GM10847 (cell line): ENCODE measurements around the gene RABGAP1.

ENCODE experiments used
- POLR2A ChIP-seq: IDR thresholded peaks from 2 replicates; pipeline ENCODE4 v1.6.1; 2011; ENCODE audit not compliant: insufficient read length; ENCODE audit errors: extremely low read depth

RABGAP1 gene

GRCh38 chr9:122936464-122936863, 4.4 kb upstream of the RABGAP1 start:
- TF ChIP-seq POLR2A, result no peak

GRCh38 chr9:122936883-122937282, 3.9 kb upstream of the RABGAP1 start:
- no peak for TF ChIP-seq POLR2A

- TF ChIP-seq POLR2A, result no peak
These were observed 1.2 kb upstream of the RABGAP1 start for GRCh38 chr9:122939601-122940000.

GRCh38 chr9:122940454-122940748, 419 bp upstream of the RABGAP1 start:
- TF ChIP-seq POLR2A, result no peak

GRCh38 chr9:122941582-122942234, 888 bp downstream of the RABGAP1 start:
- no peak for TF ChIP-seq POLR2A

- no peak for TF ChIP-seq POLR2A
These were observed 4.4 kb downstream of the RABGAP1 start for GRCh38 chr9:122944960-122945888.

GRCh38 chr9:122946461-122947005, 5.7 kb downstream of the RABGAP1 start:
- TF ChIP-seq POLR2A, result no peak

GRCh38 chr9:122948313-122948712, 7.5 kb downstream of the RABGAP1 start:
- TF ChIP-seq POLR2A, result no peak

GRCh38 chr9:122949696-122950095, 8.9 kb downstream of the RABGAP1 start:
- no peak for TF ChIP-seq POLR2A

- no peak for TF ChIP-seq POLR2A
These were observed 9.4 kb downstream of the RABGAP1 start for GRCh38 chr9:122950263-122950662.

GRCh38 chr9:122951056-122951455, 10.2 kb downstream of the RABGAP1 start:
- TF ChIP-seq POLR2A, result no peak

- no peak for TF ChIP-seq POLR2A
These were observed 13.5 kb downstream of the RABGAP1 start for GRCh38 chr9:122954253-122954691.

- no peak for TF ChIP-seq POLR2A
These were observed 15.1 kb downstream of the RABGAP1 start for GRCh38 chr9:122955961-122956360.

- TF ChIP-seq POLR2A, result no peak
These were observed 20.3 kb downstream of the RABGAP1 start for GRCh38 chr9:122961139-122961538.

GRCh38 chr9:122975196-122975595, 34.4 kb downstream of the RABGAP1 start:
- TF ChIP-seq POLR2A, result no peak

- TF ChIP-seq POLR2A, result no peak
These were observed 37.8 kb downstream of the RABGAP1 start for GRCh38 chr9:122978601-122979000.

GRCh38 chr9:122986010-122986409, 45.2 kb downstream of the RABGAP1 start:
- TF ChIP-seq POLR2A, result no peak

- TF ChIP-seq POLR2A, result no peak
These were observed 47.3 kb downstream of the RABGAP1 start for GRCh38 chr9:122988141-122988540.
